Peyer's patch (tissue), 4 donors: ENCODE data around the gene MLPH.

ENCODE experiments used
- POLR2A ChIP-seq, 2 donors: fragments of 450-650 bp; IDR thresholded peaks; one replicate each; pipeline ENCODE4 v1.5.1; 2017; ENCODE audit warnings: antibody characterized with exemption in 2 of 2, mild to moderate bottlenecking in 2 of 2, moderate library complexity in 2 of 2
- TF ChIP-seq, protein P1 (sequence below), 6 experiments: fragments of 450-650 bp in 4 of 6; fragments of 200-600 bp in 2 of 6; sonication (generic) in 1 of 6; IDR thresholded peaks; one replicate each; pipeline ENCODE4 v1.5.1; 2017 to 2019; ENCODE audit warnings: antibody characterized with exemption in 6 of 6, mild to moderate bottlenecking in 3 of 6, moderate library complexity in 1 of 6

GRCh38 chr2:237459741-237460174 lies 27.3 kb upstream of the MLPH start:
- TF ChIP-seq, protein P1, sequence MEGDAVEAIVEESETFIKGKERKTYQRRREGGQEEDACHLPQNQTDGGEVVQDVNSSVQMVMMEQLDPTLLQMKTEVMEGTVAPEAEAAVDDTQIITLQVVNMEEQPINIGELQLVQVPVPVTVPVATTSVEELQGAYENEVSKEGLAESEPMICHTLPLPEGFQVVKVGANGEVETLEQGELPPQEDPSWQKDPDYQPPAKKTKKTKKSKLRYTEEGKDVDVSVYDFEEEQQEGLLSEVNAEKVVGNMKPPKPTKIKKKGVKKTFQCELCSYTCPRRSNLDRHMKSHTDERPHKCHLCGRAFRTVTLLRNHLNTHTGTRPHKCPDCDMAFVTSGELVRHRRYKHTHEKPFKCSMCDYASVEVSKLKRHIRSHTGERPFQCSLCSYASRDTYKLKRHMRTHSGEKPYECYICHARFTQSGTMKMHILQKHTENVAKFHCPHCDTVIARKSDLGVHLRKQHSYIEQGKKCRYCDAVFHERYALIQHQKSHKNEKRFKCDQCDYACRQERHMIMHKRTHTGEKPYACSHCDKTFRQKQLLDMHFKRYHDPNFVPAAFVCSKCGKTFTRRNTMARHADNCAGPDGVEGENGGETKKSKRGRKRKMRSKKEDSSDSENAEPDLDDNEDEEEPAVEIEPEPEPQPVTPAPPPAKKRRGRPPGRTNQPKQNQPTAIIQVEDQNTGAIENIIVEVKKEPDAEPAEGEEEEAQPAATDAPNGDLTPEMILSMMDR (IDR thresholded peaks at IDR 0.05): no peak
- no peak for TF ChIP-seq POLR2A (IDR thresholded peaks at IDR 0.05)
